ENCODE data around the gene RPS4Y1. TPM values are rescaled to one million over a fixed set of nuclear protein-coding genes. Genes with fewer than 3 reads are reported as not detected.

RPS4Y1 gene
- total RNA-seq, result 288 and 290 TPM in 2 replicates

GRCh38 chrY:2841471-2841893 is at the start of gene RPS4Y1:
Gene RPS4Y1, plus strand, starts transcription at chrY:2841602. Its CDS starts 23 bp downstream, at chrY:2841625.

Other genes starting within 250 kb of the RPS4Y1 start
- gene SRY, start 53.9 kb upstream of the RPS4Y1 start, total RNA-seq, result not detected in 2 replicates
- gene ZFY, start 93.8 kb downstream of the RPS4Y1 start, total RNA-seq, result 16.1 and 19.1 TPM in 2 replicates